WTC11 (cell line): ENCODE measurements around the gene ATP10D. TPM values are rescaled to one million over a fixed set of nuclear protein-coding genes. Genes with fewer than 3 reads are reported as not detected.

Experiments used
- ATAC-seq: fragments of 200-7000 bp; cut with Tn5 transposase; 2 replicates; pipeline ENCODE4 v1.10.0; 2021; ENCODE audit warnings: mild to moderate bottlenecking, moderate library complexity
- CTCF ChIA-PET: fragments of 300-600 bp; sonication (Branson Sonifier 250); formaldehyde crosslinking; loops from one replicate; lab custom pipeline; 2021; ENCODE audit warnings: antibody characterized with exemption; lab: Charles Lee
- POLR2A ChIA-PET: fragments of 350-600 bp; sonication (Branson Sonifier 250); formaldehyde crosslinking; loops from one replicate; lab custom pipeline; 2021; ENCODE audit warnings: antibody characterized with exemption; lab: Charles Lee
- DNase-seq: peaks from one replicate; pipeline ENCODE4 v3.0.0; 2021; ENCODE audit warnings: low spot score
- H3K27ac Mint-ChIP-seq: 2 replicates; pipeline ENCODE4 v1.8.0; 2021; ENCODE audit warnings: mixed read lengths
- H3K27me3 Mint-ChIP-seq: 2 replicates; pipeline ENCODE4 v1.8.0; 2021; ENCODE audit warnings: low read depth, mild to moderate bottlenecking, moderate library complexity, mixed read lengths
- H3K36me3 Mint-ChIP-seq: 2 replicates; pipeline ENCODE4 v1.8.0; 2021; ENCODE audit warnings: mixed read lengths
- H3K4me1 Mint-ChIP-seq: 2 replicates; pipeline ENCODE4 v1.8.0; 2022; ENCODE audit warnings: mixed read lengths
- H3K4me3 Mint-ChIP-seq: 2 replicates; pipeline ENCODE4 v1.8.0; 2021; ENCODE audit warnings: mild to moderate bottlenecking, moderate library complexity, mixed read lengths
- H3K9me3 Mint-ChIP-seq: 2 replicates; pipeline ENCODE4 v1.8.0; 2021; ENCODE audit warnings: mixed read lengths
- ATF3 ChIP-seq: sonication (generic); formaldehyde crosslinking; conservative IDR thresholded peaks from 2 replicates; pipeline ENCODE4 v1.8.1; 2022; ENCODE audit warnings: mild to moderate bottlenecking, missing genetic modification reagents
- EMX1 ChIP-seq: fragments of 250-450 bp; sonication (Bioruptor Pico); IDR thresholded peaks from 2 replicates; pipeline ENCODE4 v1.8.0; 2021; ENCODE audit warnings: mild to moderate bottlenecking
- GABPB1 ChIP-seq: sonication (generic); formaldehyde crosslinking; IDR thresholded peaks from 2 replicates; pipeline ENCODE4 v1.8.1; 2023; ENCODE audit warnings: mild to moderate bottlenecking, missing genetic modification reagents
- GTF2I ChIP-seq: fragments of 250-450 bp; sonication (Bioruptor Pico); conservative IDR thresholded peaks from 2 replicates; pipeline ENCODE4 v1.4.0; 2021; ENCODE audit warnings: mild to moderate bottlenecking
- MAX ChIP-seq: sonication (generic); formaldehyde crosslinking; IDR thresholded peaks from 2 replicates; pipeline ENCODE4 v1.8.0; 2022; ENCODE audit warnings: mild to moderate bottlenecking, missing genetic modification reagents
- NFATC4 ChIP-seq: fragments of 250-450 bp; sonication (Bioruptor Pico); IDR thresholded peaks from 2 replicates; pipeline ENCODE4 v1.9.0; 2021; ENCODE audit warnings: mild to moderate bottlenecking
- NFE2L1 ChIP-seq: sonication (generic); formaldehyde crosslinking; IDR thresholded peaks from 2 replicates; pipeline ENCODE4 v1.8.1; 2023; ENCODE audit warnings: missing genetic modification reagents
- NFYB ChIP-seq: sonication (generic); formaldehyde crosslinking; conservative IDR thresholded peaks from 2 replicates; pipeline ENCODE4 v1.8.0; 2022; ENCODE audit warnings: low read depth, missing genetic modification reagents
- NR2C2 ChIP-seq: sonication (generic); formaldehyde crosslinking; IDR thresholded peaks from 2 replicates; pipeline ENCODE4 v1.8.0; 2022; ENCODE audit warnings: mild to moderate bottlenecking, missing genetic modification reagents
- OVOL2 ChIP-seq: fragments of 250-450 bp; sonication (Bioruptor Pico); IDR thresholded peaks from 2 replicates; pipeline ENCODE4 v1.9.0; 2021; ENCODE audit warnings: mild to moderate bottlenecking, borderline replicate concordance
- PRRX2 ChIP-seq: fragments of 250-450 bp; sonication (Bioruptor Pico); IDR thresholded peaks from 2 replicates; pipeline ENCODE4 v1.8.0; 2021; ENCODE audit warnings: mild to moderate bottlenecking
- RELA ChIP-seq: sonication (generic); formaldehyde crosslinking; IDR thresholded peaks from 2 replicates; pipeline ENCODE4 v1.8.1; 2022; ENCODE audit warnings: missing genetic modification reagents, mild to moderate bottlenecking, borderline replicate concordance
- STAT6 ChIP-seq: sonication (generic); formaldehyde crosslinking; conservative IDR thresholded peaks from 2 replicates; pipeline ENCODE4 v1.8.1; 2023; ENCODE audit warnings: mild to moderate bottlenecking, low read depth, missing genetic modification reagents, moderate library complexity
- TCF7 ChIP-seq: sonication (generic); formaldehyde crosslinking; IDR thresholded peaks from 2 replicates; pipeline ENCODE4 v1.8.0; 2022; ENCODE audit warnings: mild to moderate bottlenecking, low read depth, missing genetic modification reagents, moderate library complexity
- TEAD1 ChIP-seq: sonication (generic); formaldehyde crosslinking; IDR thresholded peaks from 2 replicates; pipeline ENCODE4 v1.8.0; 2022; ENCODE audit warnings: mild to moderate bottlenecking, missing genetic modification reagents
- USF2 ChIP-seq: sonication (generic); formaldehyde crosslinking; IDR thresholded peaks from 2 replicates; pipeline ENCODE4 v1.8.1; 2023; ENCODE audit warnings: mild to moderate bottlenecking, missing genetic modification reagents, moderate library complexity
- ZNF281 ChIP-seq: sonication (generic); formaldehyde crosslinking; IDR thresholded peaks from 2 replicates; pipeline ENCODE4 v1.8.0; 2023; ENCODE audit warnings: mild to moderate bottlenecking, missing genetic modification reagents
- total RNA-seq: library from RNA; stranded (reverse); gene quantifications from 3 replicates; pipeline ENCODE4 v1.2.3, GENCODE V29; 2021
- TF ChIP-seq, protein P1 (sequence below): sonication (generic); formaldehyde crosslinking; IDR thresholded peaks from 2 replicates; pipeline ENCODE4 v1.8.1; 2023; ENCODE audit warnings: mild to moderate bottlenecking, missing genetic modification reagents, borderline replicate concordance
- TF ChIP-seq, protein P2 (sequence below): fragments of 250-450 bp; sonication (Bioruptor Pico); IDR thresholded peaks from 2 replicates; pipeline ENCODE4 v1.8.0; 2021; ENCODE audit warnings: mild to moderate bottlenecking
- TF ChIP-seq, protein P3 (sequence below): sonication (generic); formaldehyde crosslinking; IDR thresholded peaks from 2 replicates; pipeline ENCODE4 v1.8.1; 2023; ENCODE audit warnings: mild to moderate bottlenecking, missing genetic modification reagents, moderate library complexity
- TF ChIP-seq, protein P4 (sequence below): sonication (generic); formaldehyde crosslinking; IDR thresholded peaks from 2 replicates; pipeline ENCODE4 v1.8.1; 2022; ENCODE audit warnings: missing genetic modification reagents, borderline replicate concordance

The ATP10D gene
- total RNA-seq, 1 experiment from 2014 or later = 3.1 TPM

DNA sequence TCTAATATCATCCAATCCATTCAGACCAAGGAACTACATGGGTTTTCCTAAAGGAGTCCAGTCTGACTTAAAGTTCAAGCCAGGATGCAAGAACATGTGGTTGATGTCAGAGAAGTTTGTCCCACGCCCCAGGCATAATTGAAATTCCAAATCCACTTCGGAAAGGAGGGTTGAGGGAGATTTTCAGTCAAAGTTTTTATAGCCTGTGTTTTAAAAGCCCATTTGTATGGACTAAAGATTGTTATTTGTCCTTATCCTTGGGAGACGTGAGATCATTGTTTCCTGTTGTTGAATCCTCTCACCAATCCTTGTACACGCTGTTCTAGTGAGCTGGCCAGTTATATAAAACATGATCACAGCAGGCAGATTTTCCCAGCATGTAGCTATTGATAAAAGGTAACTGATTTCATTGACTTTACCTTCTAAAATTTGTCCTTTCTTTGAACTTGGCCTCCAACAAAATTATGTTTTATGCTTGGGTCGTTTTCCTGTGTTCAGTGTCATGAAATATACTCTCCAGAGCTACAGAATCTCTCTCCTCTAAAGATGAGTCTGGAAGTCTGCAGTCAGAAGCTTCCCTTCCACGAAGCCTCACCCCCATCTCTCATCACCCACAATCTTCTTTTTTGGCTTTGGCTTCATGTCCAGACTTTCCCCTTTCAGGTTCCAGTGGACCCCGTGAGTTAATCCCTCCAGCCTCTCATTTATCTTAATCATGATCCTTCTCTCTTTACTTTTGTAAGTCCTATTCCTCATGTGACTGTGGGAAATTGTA, 92.9 kb downstream of the ATP10D start:
- H3K36me3 Mint-ChIP-seq = no peaks in the 10 kb centered on the region
- no peak overlapping the region for H3K27ac Mint-ChIP-seq
- ChIA-PET CTCF (no interaction called here), POLR2A (no interaction called here)
- ATAC-seq = no peak
- H3K9me3 Mint-ChIP-seq = no peaks in the 10 kb centered on the region
- no peaks in the 10 kb centered on the region for H3K27me3 Mint-ChIP-seq
- H3K4me3 Mint-ChIP-seq = no peak overlapping the region
- DNase-seq = no peak
- H3K4me1 Mint-ChIP-seq = no peaks in the 10 kb centered on the region
- TF ChIP-seq ZNF281 (CRISPR knock-in tag) = no peak
- no peak for TF ChIP-seq NFE2L1
- TF ChIP-seq GABPB1 = no peak
- TF ChIP-seq, protein P1, sequence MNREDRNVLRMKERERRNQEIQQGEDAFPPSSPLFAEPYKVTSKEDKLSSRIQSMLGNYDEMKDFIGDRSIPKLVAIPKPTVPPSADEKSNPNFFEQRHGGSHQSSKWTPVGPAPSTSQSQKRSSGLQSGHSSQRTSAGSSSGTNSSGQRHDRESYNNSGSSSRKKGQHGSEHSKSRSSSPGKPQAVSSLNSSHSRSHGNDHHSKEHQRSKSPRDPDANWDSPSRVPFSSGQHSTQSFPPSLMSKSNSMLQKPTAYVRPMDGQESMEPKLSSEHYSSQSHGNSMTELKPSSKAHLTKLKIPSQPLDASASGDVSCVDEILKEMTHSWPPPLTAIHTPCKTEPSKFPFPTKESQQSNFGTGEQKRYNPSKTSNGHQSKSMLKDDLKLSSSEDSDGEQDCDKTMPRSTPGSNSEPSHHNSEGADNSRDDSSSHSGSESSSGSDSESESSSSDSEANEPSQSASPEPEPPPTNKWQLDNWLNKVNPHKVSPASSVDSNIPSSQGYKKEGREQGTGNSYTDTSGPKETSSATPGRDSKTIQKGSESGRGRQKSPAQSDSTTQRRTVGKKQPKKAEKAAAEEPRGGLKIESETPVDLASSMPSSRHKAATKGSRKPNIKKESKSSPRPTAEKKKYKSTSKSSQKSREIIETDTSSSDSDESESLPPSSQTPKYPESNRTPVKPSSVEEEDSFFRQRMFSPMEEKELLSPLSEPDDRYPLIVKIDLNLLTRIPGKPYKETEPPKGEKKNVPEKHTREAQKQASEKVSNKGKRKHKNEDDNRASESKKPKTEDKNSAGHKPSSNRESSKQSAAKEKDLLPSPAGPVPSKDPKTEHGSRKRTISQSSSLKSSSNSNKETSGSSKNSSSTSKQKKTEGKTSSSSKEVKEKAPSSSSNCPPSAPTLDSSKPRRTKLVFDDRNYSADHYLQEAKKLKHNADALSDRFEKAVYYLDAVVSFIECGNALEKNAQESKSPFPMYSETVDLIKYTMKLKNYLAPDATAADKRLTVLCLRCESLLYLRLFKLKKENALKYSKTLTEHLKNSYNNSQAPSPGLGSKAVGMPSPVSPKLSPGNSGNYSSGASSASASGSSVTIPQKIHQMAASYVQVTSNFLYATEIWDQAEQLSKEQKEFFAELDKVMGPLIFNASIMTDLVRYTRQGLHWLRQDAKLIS = no peak

DNA sequence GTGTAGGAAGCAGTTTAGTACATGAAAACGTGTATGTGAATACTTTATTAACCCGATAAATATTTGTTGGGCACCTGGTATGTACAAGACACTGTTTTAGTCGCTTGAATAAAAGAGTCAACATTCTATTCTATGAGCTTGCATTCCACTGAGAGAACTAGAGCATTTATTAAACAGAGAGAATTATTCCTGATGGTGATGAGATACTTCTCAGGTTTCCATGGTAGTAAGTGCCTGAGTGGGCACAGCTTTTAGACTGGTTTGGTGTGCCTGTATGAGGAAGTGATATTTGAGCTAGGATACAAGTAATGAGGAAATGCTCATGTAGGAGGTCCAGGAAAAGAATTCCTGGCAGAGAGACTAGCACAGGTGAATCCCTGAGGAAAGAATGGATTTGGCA, 94.2 kb downstream of the ATP10D start:
- no peaks in the 10 kb centered on the region for H3K9me3 Mint-ChIP-seq
- CTCF ChIA-PET = no interaction called here
- H3K4me3 Mint-ChIP-seq = no peak overlapping the region
- no peaks in the 10 kb centered on the region for H3K4me1 Mint-ChIP-seq
- TF ChIP-seq, protein P2, sequence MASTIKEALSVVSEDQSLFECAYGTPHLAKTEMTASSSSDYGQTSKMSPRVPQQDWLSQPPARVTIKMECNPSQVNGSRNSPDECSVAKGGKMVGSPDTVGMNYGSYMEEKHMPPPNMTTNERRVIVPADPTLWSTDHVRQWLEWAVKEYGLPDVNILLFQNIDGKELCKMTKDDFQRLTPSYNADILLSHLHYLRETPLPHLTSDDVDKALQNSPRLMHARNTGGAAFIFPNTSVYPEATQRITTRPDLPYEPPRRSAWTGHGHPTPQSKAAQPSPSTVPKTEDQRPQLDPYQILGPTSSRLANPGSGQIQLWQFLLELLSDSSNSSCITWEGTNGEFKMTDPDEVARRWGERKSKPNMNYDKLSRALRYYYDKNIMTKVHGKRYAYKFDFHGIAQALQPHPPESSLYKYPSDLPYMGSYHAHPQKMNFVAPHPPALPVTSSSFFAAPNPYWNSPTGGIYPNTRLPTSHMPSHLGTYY (CRISPR knock-in tag) = no peak
- no peak for TF ChIP-seq USF2 (CRISPR knock-in tag)
- no peak for TF ChIP-seq TEAD1 (CRISPR knock-in tag)
- no peak for TF ChIP-seq NFYB (CRISPR knock-in tag)
- TF ChIP-seq, protein P3, sequence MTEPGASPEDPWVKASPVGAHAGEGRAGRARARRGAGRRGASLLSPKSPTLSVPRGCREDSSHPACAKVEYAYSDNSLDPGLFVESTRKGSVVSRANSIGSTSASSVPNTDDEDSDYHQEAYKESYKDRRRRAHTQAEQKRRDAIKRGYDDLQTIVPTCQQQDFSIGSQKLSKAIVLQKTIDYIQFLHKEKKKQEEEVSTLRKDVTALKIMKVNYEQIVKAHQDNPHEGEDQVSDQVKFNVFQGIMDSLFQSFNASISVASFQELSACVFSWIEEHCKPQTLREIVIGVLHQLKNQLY = no peak
- no peak for TF ChIP-seq EMX1 (CRISPR knock-in tag)
- no peak for TF ChIP-seq TCF7
- TF ChIP-seq NR2C2 (CRISPR knock-in tag) = no peak
- TF ChIP-seq MAX (CRISPR knock-in tag) = no peak
- TF ChIP-seq RELA (CRISPR knock-in tag) = no peak
- TF ChIP-seq, protein P4, sequence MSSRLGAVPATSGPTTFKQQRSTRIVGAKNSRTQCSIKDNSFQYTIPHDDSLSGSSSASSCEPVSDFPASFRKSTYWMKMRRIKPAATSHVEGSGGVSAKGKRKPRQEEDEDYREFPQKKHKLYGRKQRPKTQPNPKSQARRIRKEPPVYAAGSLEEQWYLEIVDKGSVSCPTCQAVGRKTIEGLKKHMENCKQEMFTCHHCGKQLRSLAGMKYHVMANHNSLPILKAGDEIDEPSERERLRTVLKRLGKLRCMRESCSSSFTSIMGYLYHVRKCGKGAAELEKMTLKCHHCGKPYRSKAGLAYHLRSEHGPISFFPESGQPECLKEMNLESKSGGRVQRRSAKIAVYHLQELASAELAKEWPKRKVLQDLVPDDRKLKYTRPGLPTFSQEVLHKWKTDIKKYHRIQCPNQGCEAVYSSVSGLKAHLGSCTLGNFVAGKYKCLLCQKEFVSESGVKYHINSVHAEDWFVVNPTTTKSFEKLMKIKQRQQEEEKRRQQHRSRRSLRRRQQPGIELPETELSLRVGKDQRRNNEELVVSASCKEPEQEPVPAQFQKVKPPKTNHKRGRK (CRISPR knock-in tag) = no peak
- no peak for TF ChIP-seq NFATC4 (CRISPR knock-in tag)
- no peak for TF ChIP-seq PRRX2 (CRISPR knock-in tag)
- TF ChIP-seq GTF2I (CRISPR knock-in tag) = no peak
- TF ChIP-seq OVOL2 (CRISPR knock-in tag) = no peak
- no peak for TF ChIP-seq ATF3
- no peak for TF ChIP-seq STAT6 (CRISPR knock-in tag)
- TF ChIP-seq, all 79 proteins: peak for 0
- Mint-ChIP-seq H3K36me3 (no peaks in the 10 kb centered on the region), H3K27me3 (no peaks in the 10 kb centered on the region), H3K27ac (no peak overlapping the region)
- ATAC-seq (no peak), DNase-seq (no peak)
- POLR2A ChIA-PET = no interaction called here
